ENCODE measurements around the gene KRTAP4-12. TPM values are rescaled to one million over a fixed set of nuclear protein-coding genes. Genes with fewer than 3 reads are reported as not detected.

Gene KRTAP4-12
- total and polyA plus RNA-seq, 4 donors = not detected

- no CpG with 5 or more reads among the region's 2 CpGs for WGBS (ENCODE audit: insufficient coverage)
- H3K4me3 ChIP-seq (ENCODE audit: low read depth, low read length) = no peak overlapping the region
- no peaks in the 10 kb centered on the region for H3K27me3 ChIP-seq (ENCODE audit: control insufficient read depth, insufficient read depth, low read length)
Measured at GRCh38 chr17:41073676-41074075, 50.3 kb downstream of the KRTAP4-12 start.

More at GRCh38 chr17:41073676-41074075, 50.3 kb downstream of the KRTAP4-12 start:
- DNase-seq (ENCODE audit: low read depth in 4 of 6, low spot score in 6 of 6) = no peak
- Histone ChIP-seq H3K27ac (ENCODE audit: low read depth, low read length) (no peak overlapping the region), H3K4me1 (ENCODE audit: control insufficient read depth, insufficient read depth, low read length) (no peaks in the 10 kb centered on the region), H3K9me3 (ENCODE audit: control insufficient read depth, insufficient read depth, low read length) (no peaks in the 10 kb centered on the region), H3K36me3 (ENCODE audit: control insufficient read depth, insufficient read depth, low read length) (no peaks in the 10 kb centered on the region)

Other genes starting within 250 kb of the KRTAP4-12 start
Only the 30 nearest of the 39 such genes appear.
- gene KRT40, start 139.9 kb downstream of the KRTAP4-12 start, total RNA-seq = under 1 TPM in 1 of 2 donors, not detected in 1; 0.40 TPM
- under 1 TPM; 0.27 to 0.33 TPM for gene KRT40, start 139.9 kb downstream of the KRTAP4-12 start, polyA plus RNA-seq (ENCODE audit: insufficient read length in 2 of 2)
- gene KRTAP3-3, start 130.0 kb downstream of the KRTAP4-12 start, total RNA-seq = not detected
- not detected for gene KRTAP3-3, start 130.0 kb downstream of the KRTAP4-12 start, polyA plus RNA-seq (ENCODE audit: insufficient read length in 2 of 2)
- not detected for gene KRTAP3-2, start 124.3 kb downstream of the KRTAP4-12 start, total RNA-seq
- gene KRTAP3-2, start 124.3 kb downstream of the KRTAP4-12 start, polyA plus RNA-seq (ENCODE audit: insufficient read length in 2 of 2) = not detected
- not detected for gene KRTAP3-1, start 115.1 kb downstream of the KRTAP4-12 start, total RNA-seq
- not detected for gene KRTAP3-1, start 115.1 kb downstream of the KRTAP4-12 start, polyA plus RNA-seq (ENCODE audit: insufficient read length in 2 of 2)
- gene KRTAP1-5, start 97.0 kb downstream of the KRTAP4-12 start, total RNA-seq = not detected
- not detected for gene KRTAP1-5, start 97.0 kb downstream of the KRTAP4-12 start, polyA plus RNA-seq (ENCODE audit: insufficient read length in 2 of 2)
- not detected for gene KRTAP1-4, start 94.0 kb downstream of the KRTAP4-12 start, total RNA-seq
- not detected for gene KRTAP1-4, start 94.0 kb downstream of the KRTAP4-12 start, polyA plus RNA-seq (ENCODE audit: insufficient read length in 2 of 2)
- gene KRTAP1-3, start 89.3 kb downstream of the KRTAP4-12 start, total RNA-seq = not detected
- gene KRTAP1-3, start 89.3 kb downstream of the KRTAP4-12 start, polyA plus RNA-seq (ENCODE audit: insufficient read length in 2 of 2) = not detected
- not detected for gene KRTAP1-1, start 82.7 kb downstream of the KRTAP4-12 start, total RNA-seq
- gene KRTAP1-1, start 82.7 kb downstream of the KRTAP4-12 start, polyA plus RNA-seq (ENCODE audit: insufficient read length in 2 of 2) = not detected
- gene KRTAP2-1, start 76.9 kb downstream of the KRTAP4-12 start, total RNA-seq = not detected
- gene KRTAP2-1, start 76.9 kb downstream of the KRTAP4-12 start, polyA plus RNA-seq (ENCODE audit: insufficient read length in 2 of 2) = not detected
- not detected for gene KRTAP2-2, start 69.0 kb downstream of the KRTAP4-12 start, total RNA-seq
- gene KRTAP2-2, start 69.0 kb downstream of the KRTAP4-12 start, polyA plus RNA-seq (ENCODE audit: insufficient read length in 2 of 2) = not detected
- gene KRTAP2-3, start 64.1 kb downstream of the KRTAP4-12 start, total RNA-seq = not detected
- not detected for gene KRTAP2-3, start 64.1 kb downstream of the KRTAP4-12 start, polyA plus RNA-seq (ENCODE audit: insufficient read length in 2 of 2)
- not detected for gene KRTAP2-4, start 58.3 kb downstream of the KRTAP4-12 start, total RNA-seq
- gene KRTAP2-4, start 58.3 kb downstream of the KRTAP4-12 start, polyA plus RNA-seq (ENCODE audit: insufficient read length in 2 of 2) = not detected
- gene KRTAP4-7, start 40.0 kb downstream of the KRTAP4-12 start, total RNA-seq = not detected
- gene KRTAP4-7, start 40.0 kb downstream of the KRTAP4-12 start, polyA plus RNA-seq (ENCODE audit: insufficient read length in 2 of 2) = not detected
- gene KRTAP4-8, start 26.0 kb downstream of the KRTAP4-12 start, total RNA-seq = not detected
- gene KRTAP4-8, start 26.0 kb downstream of the KRTAP4-12 start, polyA plus RNA-seq (ENCODE audit: insufficient read length in 2 of 2) = not detected
- not detected for gene KRTAP4-16, start 22.0 kb downstream of the KRTAP4-12 start, total RNA-seq
- gene KRTAP4-16, start 22.0 kb downstream of the KRTAP4-12 start, polyA plus RNA-seq (ENCODE audit: insufficient read length in 2 of 2) = not detected
- gene KRTAP4-9, start 18.8 kb downstream of the KRTAP4-12 start, total RNA-seq = not detected
- gene KRTAP4-9, start 18.8 kb downstream of the KRTAP4-12 start, polyA plus RNA-seq (ENCODE audit: insufficient read length in 2 of 2) = not detected
- gene KRTAP4-11, start 5.8 kb downstream of the KRTAP4-12 start, total RNA-seq = not detected
- gene KRTAP4-11, start 5.8 kb downstream of the KRTAP4-12 start, polyA plus RNA-seq (ENCODE audit: insufficient read length in 2 of 2) = not detected
- gene KRTAP4-6, start 16.4 kb upstream of the KRTAP4-12 start, total RNA-seq = not detected
- not detected for gene KRTAP4-6, start 16.4 kb upstream of the KRTAP4-12 start, polyA plus RNA-seq (ENCODE audit: insufficient read length in 2 of 2)
- gene KRTAP4-5, start 25.6 kb upstream of the KRTAP4-12 start, total RNA-seq = not detected
- not detected for gene KRTAP4-5, start 25.6 kb upstream of the KRTAP4-12 start, polyA plus RNA-seq (ENCODE audit: insufficient read length in 2 of 2)
- not detected for gene KRTAP4-4, start 36.6 kb upstream of the KRTAP4-12 start, total RNA-seq
- gene KRTAP4-4, start 36.6 kb upstream of the KRTAP4-12 start, polyA plus RNA-seq (ENCODE audit: insufficient read length in 2 of 2) = not detected
- not detected for gene KRTAP4-3, start 44.0 kb upstream of the KRTAP4-12 start, total RNA-seq
- not detected for gene KRTAP4-3, start 44.0 kb upstream of the KRTAP4-12 start, polyA plus RNA-seq (ENCODE audit: insufficient read length in 2 of 2)
- gene KRTAP4-2, start 54.0 kb upstream of the KRTAP4-12 start, total RNA-seq = not detected
- not detected for gene KRTAP4-2, start 54.0 kb upstream of the KRTAP4-12 start, polyA plus RNA-seq (ENCODE audit: insufficient read length in 2 of 2)
- not detected for gene KRTAP4-1, start 60.7 kb upstream of the KRTAP4-12 start, total RNA-seq
- gene KRTAP4-1, start 60.7 kb upstream of the KRTAP4-12 start, polyA plus RNA-seq (ENCODE audit: insufficient read length in 2 of 2) = not detected
- not detected for gene KRTAP9-1, start 65.7 kb upstream of the KRTAP4-12 start, total RNA-seq
- gene KRTAP9-1, start 65.7 kb upstream of the KRTAP4-12 start, polyA plus RNA-seq (ENCODE audit: insufficient read length in 2 of 2) = not detected
- gene KRTAP9-2, start 102.5 kb upstream of the KRTAP4-12 start, total RNA-seq = not detected
- gene KRTAP9-2, start 102.5 kb upstream of the KRTAP4-12 start, polyA plus RNA-seq (ENCODE audit: insufficient read length in 2 of 2) = not detected
- gene KRTAP9-3, start 108.3 kb upstream of the KRTAP4-12 start, total RNA-seq = not detected
- not detected for gene KRTAP9-3, start 108.3 kb upstream of the KRTAP4-12 start, polyA plus RNA-seq (ENCODE audit: insufficient read length in 2 of 2)
- not detected for gene KRTAP9-8, start 113.8 kb upstream of the KRTAP4-12 start, total RNA-seq
- not detected for gene KRTAP9-8, start 113.8 kb upstream of the KRTAP4-12 start, polyA plus RNA-seq (ENCODE audit: insufficient read length in 2 of 2)
- not detected for gene KRTAP9-4, start 125.5 kb upstream of the KRTAP4-12 start, total RNA-seq
- not detected for gene KRTAP9-4, start 125.5 kb upstream of the KRTAP4-12 start, polyA plus RNA-seq (ENCODE audit: insufficient read length in 2 of 2)
- gene KRTAP9-9, start 131.2 kb upstream of the KRTAP4-12 start, total RNA-seq = not detected
- gene KRTAP9-9, start 131.2 kb upstream of the KRTAP4-12 start, polyA plus RNA-seq (ENCODE audit: insufficient read length in 2 of 2) = not detected
- gene KRTAP9-6, start 141.2 kb upstream of the KRTAP4-12 start, total RNA-seq = not detected
- under 1 TPM in 1 of 2 donors, not detected in 1; 0.17 TPM for gene KRTAP9-6, start 141.2 kb upstream of the KRTAP4-12 start, polyA plus RNA-seq (ENCODE audit: insufficient read length in 2 of 2)

Measured in spinal cord (tissue), 10 donors.